ENCODE data around the gene CFAP299. TPM values are rescaled to one million over a fixed set of nuclear protein-coding genes. Genes with fewer than 3 reads are reported as not detected.

CFAP299 gene
- total and polyA plus RNA-seq, 2 donors (not counting 1 experiment from before 2014, with no cell fraction given), result not detected

DNA sequence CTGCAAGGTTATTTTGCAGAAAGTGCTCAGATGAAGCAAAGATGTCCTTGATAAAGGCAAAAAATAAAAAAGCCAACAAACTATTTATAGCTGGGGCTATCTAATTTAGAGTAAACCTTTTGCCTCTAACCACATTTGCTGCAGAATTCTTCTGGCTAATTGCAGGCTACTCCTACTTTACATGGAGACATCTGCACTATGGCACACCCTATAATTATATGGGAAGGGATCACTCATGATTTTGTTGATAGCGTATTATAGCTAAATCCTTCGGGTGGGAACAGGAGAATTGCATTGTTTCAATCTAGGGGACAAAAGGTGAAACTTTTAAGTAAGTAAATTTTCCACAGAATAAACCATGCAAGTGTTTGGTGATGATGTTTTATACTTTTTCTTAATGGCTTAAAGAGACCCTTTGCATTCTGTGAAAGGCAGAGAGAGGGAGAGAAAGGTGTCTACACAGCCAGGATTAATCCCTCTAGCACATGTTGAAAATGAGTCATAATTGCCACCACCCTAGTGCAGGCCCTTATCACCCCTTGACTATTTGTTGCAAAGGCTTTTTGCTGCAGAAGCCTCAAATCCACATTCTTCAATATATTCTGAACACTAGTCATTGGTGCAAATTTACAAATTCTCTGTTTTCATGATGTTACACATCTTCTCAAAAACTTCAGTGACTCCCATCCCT, 473.7 kb downstream of the CFAP299 start:
- TF ChIP-seq EZH2 (IDR thresholded peaks at IDR 0.05; ENCODE audit: borderline replicate concordance, insufficient read depth, low read depth, low read length, poor library complexity, severe bottlenecking) (no peak), CTCF (IDR thresholded peaks at IDR 0.05) (no peak)
- no peaks in the 10 kb centered on the region for H3K9me3 Mint-ChIP-seq (ENCODE audit: insufficient read depth)
- Histone ChIP-seq H3K9me3 (ENCODE audit: control extremely low read depth in 1 of 3, control insufficient read depth in 2 of 3, insufficient read depth in 1 of 3, low read length in 2 of 3) (no peaks in the 10 kb centered on the region), H3K4me1 (ENCODE audit: control insufficient read depth in 2 of 2, insufficient read depth in 2 of 2, low read length in 2 of 2) (no peaks in the 10 kb centered on the region), H3K27me3 (replicated peaks in 1 of 4; ENCODE audit: control extremely low read depth in 1 of 4, control insufficient read depth in 3 of 4, insufficient read depth in 4 of 4, low read length in 3 of 4) (no peaks in the 10 kb centered on the region), H3K79me2 (ENCODE audit: control insufficient read depth, insufficient read depth, low read length) (no peaks in the 10 kb centered on the region), H3K4me2 (replicated peaks; ENCODE audit: low read depth, low read length, poor library complexity, severe bottlenecking) (no peak overlapping the region), H3K36me3 (replicated peaks in 1 of 2; ENCODE audit: control extremely low read depth in 1 of 2, control insufficient read depth in 1 of 2, extremely low read depth in 1 of 2, insufficient read depth in 2 of 2, low read length in 1 of 2) (no peaks in the 10 kb centered on the region), H2AFZ (ENCODE audit: insufficient read depth, low read depth, low read length, poor library complexity, severe bottlenecking) (no peak overlapping the region), H4K20me1 (ENCODE audit: control insufficient read depth, insufficient read depth, low read length, poor library complexity, severe bottlenecking) (no peaks in the 10 kb centered on the region), H3K27ac (ENCODE audit: low read length in 2 of 2) (no peak overlapping the region), H3K9ac (ENCODE audit: low read length) (no peak overlapping the region), H3K4me3 (ENCODE audit: control extremely low read depth in 1 of 5, extremely low read depth in 1 of 5, insufficient read depth in 1 of 5, low read depth in 2 of 5, low read length in 4 of 5) (no peak overlapping the region)
- no peak overlapping the region for H3K4me3 Mint-ChIP-seq
- POLR2A ChIA-PET, result no interaction called here
- no peak overlapping the region for H3K27ac Mint-ChIP-seq
- no peak for ATAC-seq (ENCODE audit: low read depth)
- no peaks in the 10 kb centered on the region for H3K27me3 Mint-ChIP-seq
- CTCF ChIA-PET, result no interaction called here
- H3K4me1 Mint-ChIP-seq, result no peaks in the 10 kb centered on the region
- intact Hi-C loops (cut with micrococcal nuclease), result no loop called here
- no peak for DNase-seq
- no CpG with 5 or more reads among the region's 2 CpGs for WGBS (ENCODE audit: insufficient coverage)

- H3K27me3 ChIP-seq (replicated peaks in 1 of 4; ENCODE audit: control extremely low read depth in 1 of 4, control insufficient read depth in 3 of 4, insufficient read depth in 4 of 4, low read length in 3 of 4), result no peaks in the 10 kb centered on the region
- no peak overlapping the region for H3K27ac ChIP-seq (ENCODE audit: low read length in 2 of 2)
- Mint-ChIP-seq H3K4me3 (no peak overlapping the region), H3K9me3 (ENCODE audit: insufficient read depth) (no peaks in the 10 kb centered on the region), H3K27ac (no peak overlapping the region), H3K4me1 (no peaks in the 10 kb centered on the region), H3K27me3 (no peaks in the 10 kb centered on the region)
- ChIA-PET POLR2A (no interaction called here), CTCF (no interaction called here)
- H2AFZ ChIP-seq (ENCODE audit: insufficient read depth, low read depth, low read length, poor library complexity, severe bottlenecking), result no peak overlapping the region
- ATAC-seq (ENCODE audit: low read depth) (no peak), DNase-seq (no peak)
- no peak overlapping the region for H3K9ac ChIP-seq (ENCODE audit: low read length)
- H3K4me3 ChIP-seq (ENCODE audit: control extremely low read depth in 1 of 5, extremely low read depth in 1 of 5, insufficient read depth in 1 of 5, low read depth in 2 of 5, low read length in 4 of 5), result no peak overlapping the region
- no peaks in the 10 kb centered on the region for H3K79me2 ChIP-seq (ENCODE audit: control insufficient read depth, insufficient read depth, low read length)
- TF ChIP-seq CTCF (IDR thresholded peaks at IDR 0.05) (no peak), EZH2 (IDR thresholded peaks at IDR 0.05; ENCODE audit: borderline replicate concordance, insufficient read depth, low read depth, low read length, poor library complexity, severe bottlenecking) (no peak)
- H3K36me3 ChIP-seq (replicated peaks in 1 of 2; ENCODE audit: control extremely low read depth in 1 of 2, control insufficient read depth in 1 of 2, extremely low read depth in 1 of 2, insufficient read depth in 2 of 2, low read length in 1 of 2), result no peaks in the 10 kb centered on the region
- no peaks in the 10 kb centered on the region for H4K20me1 ChIP-seq (ENCODE audit: control insufficient read depth, insufficient read depth, low read length, poor library complexity, severe bottlenecking)
- intact Hi-C loops (cut with micrococcal nuclease), result no loop called here
- H3K4me2 ChIP-seq (replicated peaks; ENCODE audit: low read depth, low read length, poor library complexity, severe bottlenecking), result no peak overlapping the region
- H3K9me3 ChIP-seq (ENCODE audit: control extremely low read depth in 1 of 3, control insufficient read depth in 2 of 3, insufficient read depth in 1 of 3, low read length in 2 of 3), result no peaks in the 10 kb centered on the region
- H3K4me1 ChIP-seq (ENCODE audit: control insufficient read depth in 2 of 2, insufficient read depth in 2 of 2, low read length in 2 of 2), result no peaks in the 10 kb centered on the region
- WGBS (ENCODE audit: insufficient coverage), result 86% methylated on average over 3 of the region's 3 CpGs
These were observed 475.9 kb downstream of the CFAP299 start for GRCh38 chr4:80811406-80811805.
